Activated gamma-delta T cell (primary cell): ENCODE measurements around the gene TSTD2.

Experiments
- DNase-seq: peaks from one replicate; lab custom pipeline; 2025; lab: John Stamatoyannopoulos, UW
- total RNA-seq, 2 donors: gene quantifications; one replicate each; lab custom pipeline; 2026; lab: John Stamatoyannopoulos, UW

The TSTD2 gene
- total RNA-seq, result 39.3 to 39.8 reads per million in 2 donors

GRCh38 chr9:97632985-97633858 lies at the start of gene TSTD2, which contains the start of gene NCBP1:
TSTD2 (minus strand) TSS chr9:97633368; CDS start chr9:97627562, 5,806 bp downstream.
NCBP1 (plus strand) TSS chr9:97633821; CDS start chr9:97633882, 61 bp downstream.
- DNase-seq, result peak; percentile 94

- DNase-seq, result no peak
Measured at GRCh38 chr9:97682242-97682641, 49.1 kb upstream of the TSTD2 start.

GRCh38 chr9:97675655-97676054 lies 42.5 kb upstream of the TSTD2 start:
- no peak for DNase-seq

GRCh38 chr9:97673922-97674321 lies 40.8 kb upstream of the TSTD2 start:
- DNase-seq, result no peak

GRCh38 chr9:97672403-97672802 lies 39.2 kb upstream of the TSTD2 start:
- no peak for DNase-seq

- no peak for DNase-seq
Measured at GRCh38 chr9:97670586-97670985, 37.4 kb upstream of the TSTD2 start.

- no peak for DNase-seq
Measured at GRCh38 chr9:97668485-97668884, 35.3 kb upstream of the TSTD2 start.

GRCh38 chr9:97666907-97667686 lies 33.9 kb upstream of the TSTD2 start:
- no peak for DNase-seq

- no peak for DNase-seq
Measured at GRCh38 chr9:97665742-97666141, 32.6 kb upstream of the TSTD2 start.

GRCh38 chr9:97660847-97661246 lies 27.7 kb upstream of the TSTD2 start:
- DNase-seq, result no peak

- DNase-seq, result no peak
Measured at GRCh38 chr9:97660340-97660739, 27.2 kb upstream of the TSTD2 start.

- no peak for DNase-seq
Measured at GRCh38 chr9:97659771-97660170, 26.6 kb upstream of the TSTD2 start.

GRCh38 chr9:97658707-97659106 lies 25.5 kb upstream of the TSTD2 start:
- no peak for DNase-seq

- DNase-seq, result no peak
Measured at GRCh38 chr9:97651646-97652045, 18.5 kb upstream of the TSTD2 start.

GRCh38 chr9:97647996-97648395 lies 14.8 kb upstream of the TSTD2 start:
- no peak for DNase-seq

- no peak for DNase-seq
Measured at GRCh38 chr9:97645720-97646119, 12.6 kb upstream of the TSTD2 start.

GRCh38 chr9:97640325-97640724 lies 7.2 kb upstream of the TSTD2 start:
- DNase-seq, result no peak

GRCh38 chr9:97638666-97639065 lies 5.5 kb upstream of the TSTD2 start:
- no peak for DNase-seq

- DNase-seq, result no peak
Measured at GRCh38 chr9:97636903-97637302, 3.7 kb upstream of the TSTD2 start.

- DNase-seq, result no peak
Measured at GRCh38 chr9:97635026-97635425, 1.9 kb upstream of the TSTD2 start.

- DNase-seq, result no peak
Measured at GRCh38 chr9:97633859-97634490, 807 bp upstream of the TSTD2 start.

GRCh38 chr9:97632248-97632984 lies 752 bp downstream of the TSTD2 start:
- DNase-seq, result peak; percentile 2
